Aortic smooth muscle cell (primary cell): ENCODE measurements around the gene MAP4K3. TPM values are rescaled to one million over a fixed set of nuclear protein-coding genes. Genes with fewer than 3 reads are reported as not detected.

Source experiments
- total RNA-seq: library from RNA; depleted of rRNA; stranded (reverse); fragments of >200 nt; gene quantifications from 2 replicates; pipeline ENCODE4 v1.2.3, GENCODE V29; 2014

MAP4K3 gene
- total RNA-seq: 42.1 and 49.3 TPM in 2 replicates

GRCh38 chr2:39436592-39437521 is at the start of gene MAP4K3:
Gene MAP4K3, minus strand, starts transcription at chr2:39437285. Its CDS starts 298 bp downstream, at chr2:39436987.

GRCh38 chr2:39243469-39244123 is 193.5 kb downstream of the MAP4K3 start, which contains the start of gene CDKL4:
Gene CDKL4, minus strand, starts transcription at chr2:39243970.

Other genes starting within 250 kb of the MAP4K3 start
- 1.2 and 1.7 TPM in 2 replicates for gene CDKL4, start 193.3 kb downstream of the MAP4K3 start, total RNA-seq
- gene TMEM178A, start 228.6 kb upstream of the MAP4K3 start, total RNA-seq: 1.5 and 1.7 TPM in 2 replicates